H1 (cell line): ENCODE results near the gene GALNT2.

Source experiments
- CBX8 ChIP-seq: fragments of 300-800, 300-1000 bp; sonication (generic); IDR thresholded peaks from 2 replicates; pipeline ENCODE4 v1.7.1; 2016; ENCODE audit warnings: low read depth, low read length, borderline replicate concordance
- CREB1 ChIP-seq: IDR thresholded peaks from 2 replicates; pipeline ENCODE4 v1.6.1; 2012; ENCODE audit warnings: inconsistent platforms
- CTBP2 ChIP-seq: IDR thresholded peaks from 2 replicates; pipeline ENCODE4 v1.7.0; 2011; ENCODE audit warnings: borderline replicate concordance, mild to moderate bottlenecking, moderate library complexity, mixed read lengths, low read length; ENCODE audit not compliant: insufficient read depth, insufficient read length
- CTCF ChIP-seq, 3 experiments: IDR thresholded peaks; 1 replicate in 2 of 3; 2 replicates in 1 of 3; pipeline versions ENCODE4 v1.5.1 to v1.6.1; 2011; ENCODE audit warnings: low read length in 3 of 3, mild to moderate bottlenecking in 3 of 3, inconsistent platforms in 2 of 3, low read depth in 1 of 3, moderate library complexity in 1 of 3; ENCODE audit not compliant: insufficient read depth in 1 of 3; ENCODE audit errors: control extremely low read depth in 1 of 3
- EP300 ChIP-seq, 2 experiments: IDR thresholded peaks; 1 replicate in 1 of 2; 2 replicates in 1 of 2; pipeline ENCODE4 v1.6.1; 2011 to 2012; ENCODE audit warnings: low read depth in 2 of 2, low read length in 2 of 2, mild to moderate bottlenecking in 2 of 2, borderline replicate concordance in 1 of 2, inconsistent platforms in 1 of 2, moderate library complexity in 1 of 2
- EZH2 ChIP-seq: fragments of 200-600 bp; sonication (generic); IDR thresholded peaks from 2 replicates; pipeline ENCODE4 v1.7.1; 2012; ENCODE audit warnings: low read depth, mild to moderate bottlenecking, moderate library complexity, low read length, inconsistent platforms; ENCODE audit not compliant: severe bottlenecking
- JUND ChIP-seq: IDR thresholded peaks from 2 replicates; pipeline ENCODE4 v1.6.1; 2011; ENCODE audit warnings: mild to moderate bottlenecking, improper control_type of control experiment, low read length
- MAFK ChIP-seq: IDR thresholded peaks from 2 replicates; pipeline ENCODE4 v1.6.1; 2012; ENCODE audit warnings: low read depth, mild to moderate bottlenecking, improper control_type of control experiment, low read length
- MAX ChIP-seq: IDR thresholded peaks from 2 replicates; pipeline ENCODE4 v1.6.1; 2012; ENCODE audit warnings: inconsistent platforms
- POLR2A ChIP-seq, 2 experiments: IDR thresholded peaks; 1 replicate in 1 of 2; 2 replicates in 1 of 2; pipeline ENCODE4 v1.6.1; 2011; ENCODE audit warnings: low read depth in 2 of 2, low read length in 2 of 2, mild to moderate bottlenecking in 2 of 2; ENCODE audit errors: control extremely low read depth in 1 of 2
- POLR2AphosphoS5 ChIP-seq: IDR thresholded peaks from 2 replicates; pipeline ENCODE4 v1.6.1; 2011; ENCODE audit warnings: low read depth, low read length
- RAD21 ChIP-seq, 2 experiments: IDR thresholded peaks in 1 of 2; conservative IDR thresholded peaks in 1 of 2; 2 replicates each; pipeline ENCODE4 v1.6.1; 2011; ENCODE audit warnings: low read depth in 2 of 2, low read length in 2 of 2, improper control_type of control experiment in 1 of 2, inconsistent platforms in 1 of 2, mild to moderate bottlenecking in 1 of 2, moderate library complexity in 1 of 2
- SIX5 ChIP-seq: IDR thresholded peaks from 2 replicates; pipeline ENCODE4 v1.6.1; 2011; ENCODE audit warnings: mild to moderate bottlenecking, low read depth, low read length
- ZNF274 ChIP-seq: IDR thresholded peaks from 2 replicates; pipeline ENCODE4 v1.7.0; 2012; ENCODE audit warnings: low read length, borderline replicate concordance; ENCODE audit errors: extremely low read depth

- TF ChIP-seq CTCF (IDR thresholded peaks at IDR 0.05; ENCODE audit: control extremely low read depth in 1 of 3, insufficient read depth in 1 of 3, low read depth in 1 of 3, low read length in 3 of 3): no peak
- no peak for TF ChIP-seq MAX
- TF ChIP-seq EP300 (IDR thresholded peaks at IDR 0.05; ENCODE audit: borderline replicate concordance in 1 of 2, low read depth in 2 of 2, low read length in 2 of 2): no peak
- TF ChIP-seq CBX8: no peak
- TF ChIP-seq POLR2AphosphoS5: no peak
- no peak for TF ChIP-seq POLR2A (IDR thresholded peaks at IDR 0.05; ENCODE audit: control extremely low read depth in 1 of 2, low read depth in 2 of 2, low read length in 2 of 2)
- no peak for TF ChIP-seq ZNF274
- no peak for TF ChIP-seq EZH2
- TF ChIP-seq RAD21 (IDR thresholded peaks at IDR 0.05 in 1 of 2, conservative IDR thresholded peaks at IDR 0.05 in 1 of 2; ENCODE audit: low read depth in 2 of 2, low read length in 2 of 2): no peak
- TF ChIP-seq CTBP2: no peak
- TF ChIP-seq SIX5: no peak
- no peak for TF ChIP-seq MAFK
- no peak for TF ChIP-seq JUND
- no peak for TF ChIP-seq CREB1
These were observed 245.6 kb downstream of the GALNT2 start for GRCh38 chr1:230312676-230313075.
